ENCODE data around the gene GRSF1. TPM values are rescaled to one million over a fixed set of nuclear protein-coding genes. Genes with fewer than 3 reads are reported as not detected.
A peak's percentile ranks its signal among the peaks of the same experiment; 100 is the strongest.
"Not testable (repeated sequence)": the region's sequence is repeated elsewhere in the genome, so short reads cannot be mapped to it uniquely, and the experiment has no call there.

The GRSF1 gene
- total RNA-seq, 2 experiments from 2014 or later = 59.3 to 80.7 TPM

GRCh38 chr4:70842761-70843435 is 3.2 kb upstream of the GRSF1 start:
- Mint-ChIP-seq H3K27me3 (no peaks in the 10 kb centered on the region), H3K27ac (no peak overlapping the region), H3K36me3 (peaks cover 1% of the 10 kb centered on the region), H3K4me1 (peaks cover 20% of the 10 kb centered on the region), H3K9me3 (ENCODE audit: low read depth) (no peaks in the 10 kb centered on the region), H3K4me3 (no peak overlapping the region)
- CTCF ChIA-PET = interaction anchor here (1.2 kb wide), 2 partner anchors 26 to 156 kb away, joined by 3 to 4 read pairs; no protein-coding TSS in a partner anchor
- no peak for DNase-seq
- ATAC-seq = no peak

- peaks cover 2% of the 10 kb centered on the region for H3K36me3 Mint-ChIP-seq
- CTCF ChIA-PET = interaction anchor here (1.3 kb wide), 1 partner anchor 11 kb away, joined by 4 read pairs; no protein-coding TSS in a partner anchor
- no peak overlapping the region for H3K27ac Mint-ChIP-seq
- H3K27me3 Mint-ChIP-seq = no peaks in the 10 kb centered on the region
- ATAC-seq (no peak), DNase-seq (no peak)
- peaks cover 22% of the 10 kb centered on the region for H3K4me1 Mint-ChIP-seq
- H3K4me3 Mint-ChIP-seq = no peak overlapping the region
- H3K9me3 Mint-ChIP-seq (ENCODE audit: low read depth) = no peaks in the 10 kb centered on the region
Observed at GRCh38 chr4:70841951-70842350, 2.3 kb upstream of the GRSF1 start.

- no peak overlapping the region for H3K4me3 Mint-ChIP-seq
- ATAC-seq (no peak), DNase-seq (no peak)
- H3K36me3 Mint-ChIP-seq = peaks cover 6% of the 10 kb centered on the region
- H3K9me3 Mint-ChIP-seq (ENCODE audit: low read depth) = no peaks in the 10 kb centered on the region
- H3K4me1 Mint-ChIP-seq = peaks cover 28% of the 10 kb centered on the region
- H3K27me3 Mint-ChIP-seq = no peaks in the 10 kb centered on the region
- CTCF ChIA-PET = interaction anchor here (1.3 kb wide), 1 partner anchor 12 kb away, joined by 4 read pairs; no protein-coding TSS in a partner anchor
- H3K27ac Mint-ChIP-seq = no peak overlapping the region
Observed at GRCh38 chr4:70841211-70841610, 1.5 kb upstream of the GRSF1 start.

- CTCF ChIA-PET = interaction anchor here (1.3 kb wide), 1 partner anchor 12 kb away, joined by 4 read pairs; no protein-coding TSS in a partner anchor
- ATAC-seq; DNase-seq; H3K27ac Mint-ChIP-seq; H3K4me3 Mint-ChIP-seq; H3K27me3 Mint-ChIP-seq; H3K9me3 Mint-ChIP-seq (ENCODE audit: low read depth): not testable (repeated sequence)
- peaks cover 33% of the 10 kb centered on the region for H3K4me1 Mint-ChIP-seq
- peaks cover 11% of the 10 kb centered on the region for H3K36me3 Mint-ChIP-seq
Observed at GRCh38 chr4:70840631-70841030, 941 bp upstream of the GRSF1 start.

- ATAC-seq = peak; percentile 13
- peak overlapping the region; percentile 68 for H3K27ac Mint-ChIP-seq
Observed at GRCh38 chr4:70840137-70840536, 447 bp upstream of the GRSF1 start.

DNA sequence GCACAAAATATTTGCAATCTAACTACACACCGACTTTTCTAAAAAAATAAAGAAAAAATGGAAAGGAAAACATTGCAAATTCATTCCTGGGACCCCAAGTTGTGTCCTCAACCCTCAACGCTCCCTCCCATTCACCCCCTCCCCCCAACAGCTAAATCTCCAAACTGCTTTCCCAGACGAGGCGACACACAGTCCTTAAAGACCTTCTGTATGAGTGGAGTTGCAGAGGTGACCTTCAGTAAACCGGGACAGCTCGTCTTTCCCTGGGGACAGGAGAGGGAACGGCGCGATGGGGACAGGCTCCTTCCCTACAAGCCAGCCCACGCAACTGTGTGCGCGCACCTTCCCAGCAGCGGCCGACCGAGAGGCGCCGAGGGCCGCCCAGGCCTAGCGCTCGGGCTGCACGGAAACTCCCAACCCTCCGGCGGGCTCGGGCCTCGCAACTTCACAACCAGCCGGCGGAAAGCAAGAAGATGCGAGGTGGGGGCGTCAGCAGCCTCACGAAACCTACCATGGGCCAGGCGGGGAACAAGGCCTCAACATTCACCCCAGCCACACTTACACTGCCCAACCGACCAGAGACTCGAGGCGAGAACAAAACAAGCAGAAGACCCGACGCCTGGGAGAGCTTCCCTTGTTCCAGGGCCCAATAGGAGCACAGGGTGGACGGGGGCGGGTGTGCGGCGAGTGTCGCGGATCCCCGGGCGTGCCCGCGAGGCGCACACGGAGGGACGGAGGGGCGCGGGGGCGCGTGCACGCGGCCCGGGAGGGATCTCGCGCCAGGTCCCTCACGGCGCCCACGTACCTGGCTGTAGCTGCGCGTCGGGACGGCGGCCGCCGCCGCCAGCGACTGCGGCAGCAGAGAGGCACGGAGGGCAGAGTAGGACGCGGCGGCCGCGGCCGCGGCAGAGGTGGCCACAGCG is 763 bp downstream of the GRSF1 start:
- ATAC-seq = peak; percentile 68
- Mint-ChIP-seq H3K27ac (peak overlapping the region; percentile 96), H3K36me3 (peaks cover 21% of the 10 kb centered on the region), H3K4me3 (peak overlapping the region; percentile 95), H3K9me3 (ENCODE audit: low read depth) (no peaks in the 10 kb centered on the region), H3K27me3 (no peaks in the 10 kb centered on the region), H3K4me1 (peaks cover 36% of the 10 kb centered on the region)
- CTCF ChIA-PET = interaction anchor here (0.9 to 4.4 kb wide), 12 partner anchors 9 to 214 kb away, joined by 3 to 18 read pairs (median 4); no protein-coding TSS in a partner anchor
- DNase-seq = peak; percentile 78

More at GRCh38 chr4:70840137-70840536, 447 bp upstream of the GRSF1 start:
- CTCF ChIA-PET = interaction anchor here (1.0 to 2.7 kb wide), 4 partner anchors 96 to 170 kb away, joined by 4 to 14 read pairs (median 7); no protein-coding TSS in a partner anchor
- peaks cover 12% of the 10 kb centered on the region for H3K36me3 Mint-ChIP-seq
- peak; percentile 79 for DNase-seq
- not testable (repeated sequence) for H3K27me3 Mint-ChIP-seq; H3K9me3 Mint-ChIP-seq (ENCODE audit: low read depth)
- H3K4me3 Mint-ChIP-seq = peak overlapping the region; percentile 53
- H3K4me1 Mint-ChIP-seq = peaks cover 34% of the 10 kb centered on the region

- Mint-ChIP-seq H3K9me3 (ENCODE audit: low read depth) (no peaks in the 10 kb centered on the region), H3K4me1 (peaks cover 39% of the 10 kb centered on the region), H3K36me3 (peaks cover 22% of the 10 kb centered on the region), H3K27ac (peak overlapping the region; percentile 96), H3K4me3 (peak overlapping the region; percentile 95), H3K27me3 (no peaks in the 10 kb centered on the region)
- CTCF ChIA-PET = interaction anchor here (0.6 to 4.4 kb wide), 10 partner anchors 8 to 186 kb away, joined by 3 to 18 read pairs (median 4); no protein-coding TSS in a partner anchor
- ATAC-seq = no peak
- no peak for DNase-seq
Observed at GRCh38 chr4:70838204-70838603, 1.5 kb downstream of the GRSF1 start.

GRCh38 chr4:70836081-70836480 is 3.6 kb downstream of the GRSF1 start:
- Mint-ChIP-seq H3K27ac (no peak overlapping the region), H3K4me1 (peaks cover 31% of the 10 kb centered on the region), H3K27me3 (no peaks in the 10 kb centered on the region), H3K4me3 (no peak overlapping the region), H3K36me3 (peaks cover 37% of the 10 kb centered on the region), H3K9me3 (ENCODE audit: low read depth) (no peaks in the 10 kb centered on the region)
- ATAC-seq (no peak), DNase-seq (no peak)
- CTCF ChIA-PET = interaction anchor here (4.4 kb wide), 1 partner anchor 101 kb away, joined by 18 read pairs; no protein-coding TSS in a partner anchor

DNA sequence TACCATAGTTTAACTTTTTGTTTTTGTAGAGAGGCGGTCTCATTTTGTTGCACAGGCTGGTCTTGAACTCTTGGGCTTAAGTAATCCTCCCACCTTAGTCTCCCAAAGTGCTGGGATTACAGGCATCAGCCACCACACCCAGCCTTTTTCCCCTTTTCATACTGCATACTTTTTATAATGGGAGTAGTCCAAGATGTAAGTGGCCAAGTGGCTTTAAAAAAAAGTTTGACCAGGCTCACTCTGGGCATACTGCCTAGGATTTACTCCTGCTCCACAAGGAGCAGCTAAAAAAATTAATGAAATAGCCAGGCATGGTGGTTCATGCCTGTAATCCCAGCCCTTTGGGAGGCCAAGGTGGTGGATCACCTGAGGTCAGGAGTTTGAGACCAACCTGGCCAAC is 6.0 kb downstream of the GRSF1 start:
- CTCF ChIA-PET = no interaction called here
- H3K4me1 Mint-ChIP-seq = peaks cover 29% of the 10 kb centered on the region
- H3K9me3 Mint-ChIP-seq (ENCODE audit: low read depth) = no peaks in the 10 kb centered on the region
- ATAC-seq = no peak
- H3K36me3 Mint-ChIP-seq = peaks cover 44% of the 10 kb centered on the region
- H3K27ac Mint-ChIP-seq = no peak overlapping the region
- no peak overlapping the region for H3K4me3 Mint-ChIP-seq
- H3K27me3 Mint-ChIP-seq = no peaks in the 10 kb centered on the region
- DNase-seq = no peak

GRCh38 chr4:70831293-70831692 is 8.4 kb downstream of the GRSF1 start:
- DNase-seq = no peak
- Mint-ChIP-seq H3K4me1 (peaks cover 19% of the 10 kb centered on the region), H3K36me3 (peaks cover 49% of the 10 kb centered on the region), H3K9me3 (ENCODE audit: low read depth) (no peaks in the 10 kb centered on the region), H3K27ac (no peak overlapping the region), H3K27me3 (no peaks in the 10 kb centered on the region), H3K4me3 (no peak overlapping the region)
- ATAC-seq = no peak
- CTCF ChIA-PET = interaction anchor here (1.0 kb wide), 1 partner anchor 94 kb away, joined by 3 read pairs; no protein-coding TSS in a partner anchor

GRCh38 chr4:70830054-70830453 is 9.6 kb downstream of the GRSF1 start:
- CTCF ChIA-PET = interaction anchor here (1.2 to 1.3 kb wide), 2 partner anchors 9 to 72 kb away, joined by 3 read pairs; partner anchors contain the start of gene MOB1B
- no peaks in the 10 kb centered on the region for H3K9me3 Mint-ChIP-seq (ENCODE audit: low read depth)
- DNase-seq = no peak
- no peak for ATAC-seq
- no peak overlapping the region for H3K4me3 Mint-ChIP-seq
- peaks cover 52% of the 10 kb centered on the region for H3K36me3 Mint-ChIP-seq
- H3K27ac Mint-ChIP-seq = peak overlapping the region; percentile 21
- H3K27me3 Mint-ChIP-seq = no peaks in the 10 kb centered on the region
- peaks cover 13% of the 10 kb centered on the region for H3K4me1 Mint-ChIP-seq

GRCh38 chr4:70829492-70829891 is 10.2 kb downstream of the GRSF1 start:
- CTCF ChIA-PET = interaction anchor here (1.1 to 1.3 kb wide), 3 partner anchors 9 to 72 kb away, joined by 3 to 5 read pairs (median 3); partner anchors contain the start of gene MOB1B
- H3K27me3 Mint-ChIP-seq = no peaks in the 10 kb centered on the region
- H3K4me3 Mint-ChIP-seq = no peak overlapping the region
- peaks cover 10% of the 10 kb centered on the region for H3K4me1 Mint-ChIP-seq
- H3K9me3 Mint-ChIP-seq (ENCODE audit: low read depth) = no peaks in the 10 kb centered on the region
- H3K36me3 Mint-ChIP-seq = peaks cover 53% of the 10 kb centered on the region
- no peak overlapping the region for H3K27ac Mint-ChIP-seq
- ATAC-seq (no peak), DNase-seq (no peak)

- DNase-seq (no peak), ATAC-seq (no peak)
- Mint-ChIP-seq H3K4me1 (peaks cover 9% of the 10 kb centered on the region), H3K4me3 (no peak overlapping the region), H3K27ac (no peak overlapping the region), H3K9me3 (ENCODE audit: low read depth) (no peaks in the 10 kb centered on the region), H3K27me3 (no peaks in the 10 kb centered on the region), H3K36me3 (peaks cover 54% of the 10 kb centered on the region)
- CTCF ChIA-PET = interaction anchor here (0.7 to 1.1 kb wide), 3 partner anchors 9 to 294 kb away, joined by 3 to 5 read pairs (median 4); no protein-coding TSS in a partner anchor
Observed at GRCh38 chr4:70829015-70829414, 10.7 kb downstream of the GRSF1 start.

Data from activated CD8-positive, alpha-beta memory T cell treated with anti-CD3 and anti-CD28 coated beads, Interleukin-2, amount 10 ng/mL, durations not matched to agents 7 days and 5 days (primary cell).